ENCODE measurements around the gene PTBP2.

- TF ChIP-seq CTCF (IDR thresholded peaks at IDR 0.05) (no peak), EZH2 (IDR thresholded peaks at IDR 0.05; ENCODE audit: borderline replicate concordance, insufficient read depth, low read depth, low read length, poor library complexity, severe bottlenecking) (no peak)
Observed at GRCh38 chr1:96790599-96790998, 69.0 kb downstream of the PTBP2 start.

All from B cell (primary cell).